Colonic mucosa (tissue), 4 donors: Measurements from ENCODE around the gene MPRIP. TPM values are rescaled to one million over a fixed set of nuclear protein-coding genes. Genes with fewer than 3 reads are reported as not detected.
A peak's percentile ranks its signal among the peaks of the same experiment; 100 is the strongest.

ENCODE experiments used
- DNase-seq: peaks from one replicate; pipeline ENCODE4 v3.0.0-alpha.2; 2020
- H3K27ac ChIP-seq: fragments of 200-600 bp; one replicate; pipeline ENCODE4 v1.8.0; 2021
- H3K27me3 ChIP-seq: fragments of 200-600 bp; one replicate; pipeline ENCODE4 v1.8.0; 2021
- H3K36me3 ChIP-seq: fragments of 200-600 bp; one replicate; pipeline ENCODE4 v1.8.0; 2021
- H3K4me1 ChIP-seq: fragments of 200-600 bp; one replicate; pipeline ENCODE4 v1.8.0; 2021; ENCODE audit warnings: mild to moderate bottlenecking
- H3K4me3 ChIP-seq: fragments of 200-600 bp; one replicate; pipeline ENCODE4 v1.8.0; 2021
- H3K9ac ChIP-seq, 2 donors: one replicate each; pipeline ENCODE4 v1.7.0; 2013; ENCODE audit warnings: control low read depth in 2 of 2, low read depth in 2 of 2, low read length in 2 of 2
- H3K9me3 ChIP-seq: fragments of 200-600 bp; one replicate; pipeline ENCODE4 v1.8.0; 2021
- CTCF ChIP-seq: fragments of 200-600 bp; IDR thresholded peaks from one replicate; pipeline ENCODE4 v1.8.0; 2022; ENCODE audit warnings: antibody characterized with exemption, mild to moderate bottlenecking
- intact Hi-C: fragments of 100-400 bp; cut with DNase I; formaldehyde crosslinking; loops from one replicate; pipeline ENCODE4 v1.14.1; 2022
- total RNA-seq, 2 donors: library from RNA; stranded (reverse); fragmentation: NEBNext Ultra II Directional in 1 of 2; extraction: Animal tissue kit (Norgen Biotek cat#: 25700) in 1 of 2; gene quantifications; one replicate each; pipeline ENCODE4 v1.2.1, GENCODE V29; 2021
- donor health status: healthy.
- donor health status: DM: no; HTN: no; CAD: no.
- donor health status: DM: no; HTN: no; CAD: no.

Gene MPRIP
- total RNA-seq, 2 donors from 2014 or later: 146 to 211 TPM

- Histone ChIP-seq H3K36me3 (no peaks in the 10 kb centered on the region), H3K9ac (no peak overlapping the region), H3K27me3 (no peaks in the 10 kb centered on the region), H3K4me1 (peaks cover 13% of the 10 kb centered on the region), H3K9me3 (no peaks in the 10 kb centered on the region), H3K4me3 (no peak overlapping the region), H3K27ac (no peak overlapping the region)
- TF ChIP-seq CTCF: no peak
- intact Hi-C loops: no loop called here
- no peak for DNase-seq
Observed at GRCh38 chr17:17025621-17026020, 16.6 kb upstream of the MPRIP start.

GRCh38 chr17:17026163-17026562, 16.1 kb upstream of the MPRIP start:
- no peak overlapping the region for H3K27ac ChIP-seq
- H3K9ac ChIP-seq: no peak overlapping the region
- no peak for DNase-seq
- TF ChIP-seq CTCF: no peak
- no peak overlapping the region for H3K4me3 ChIP-seq
- no peaks in the 10 kb centered on the region for H3K27me3 ChIP-seq
- H3K9me3 ChIP-seq: no peaks in the 10 kb centered on the region
- intact Hi-C loops: no loop called here
- H3K36me3 ChIP-seq: no peaks in the 10 kb centered on the region
- peaks cover 13% of the 10 kb centered on the region for H3K4me1 ChIP-seq

GRCh38 chr17:17027442-17028058, 14.7 kb upstream of the MPRIP start:
- TF ChIP-seq CTCF: no peak
- Histone ChIP-seq H3K27ac (peak overlapping the region; percentile 26), H3K27me3 (no peaks in the 10 kb centered on the region), H3K4me3 (no peak overlapping the region), H3K36me3 (no peaks in the 10 kb centered on the region), H3K9me3 (no peaks in the 10 kb centered on the region), H3K9ac (peak overlapping the region in 1 of 2 donors; percentile 66), H3K4me1 (peaks cover 20% of the 10 kb centered on the region)
- no peak for DNase-seq
- intact Hi-C loops: no loop called here

- intact Hi-C loops: no loop called here
- Histone ChIP-seq H3K27ac (peak overlapping the region; percentile 26), H3K9me3 (no peaks in the 10 kb centered on the region), H3K9ac (peak overlapping the region; percentile 48 to 66), H3K4me3 (no peak overlapping the region), H3K36me3 (no peaks in the 10 kb centered on the region), H3K27me3 (no peaks in the 10 kb centered on the region), H3K4me1 (peaks cover 20% of the 10 kb centered on the region)
- TF ChIP-seq CTCF: no peak
- peak; percentile 95 for DNase-seq
Observed at GRCh38 chr17:17028059-17028877, 14.0 kb upstream of the MPRIP start.

GRCh38 chr17:17028878-17029535, 13.2 kb upstream of the MPRIP start:
- Histone ChIP-seq H3K27ac (no peak overlapping the region), H3K36me3 (no peaks in the 10 kb centered on the region), H3K27me3 (no peaks in the 10 kb centered on the region), H3K9me3 (no peaks in the 10 kb centered on the region), H3K4me1 (peaks cover 20% of the 10 kb centered on the region), H3K9ac (peak overlapping the region in 1 of 2 donors; percentile 66), H3K4me3 (no peak overlapping the region)
- intact Hi-C loops: no loop called here
- no peak for DNase-seq
- TF ChIP-seq CTCF: no peak
